K562 (cell line): ENCODE measurements around the gene COL23A1. TPM values are rescaled to one million over a fixed set of nuclear protein-coding genes. Genes with fewer than 3 reads are reported as not detected.

Experiments used
- ATAC-seq: fragments of 200-7000 bp; cut with Tn5 transposase; 3 replicates; pipeline ENCODE4 v1.9.1; 2020; ENCODE audit warnings: moderate library complexity
- BruUV-seq: library from RNA; stranded (reverse); fragments of 400-500 nt; replicated peaks from 2 replicates; lab custom pipeline; 2021; lab: Mats Ljungman, UMichigan
- CTCF ChIA-PET: fragments of 300-600 bp; formaldehyde crosslinking; extraction: SDS; loops from one replicate; lab custom pipeline; 2021; ENCODE audit warnings: low intra/inter-chr PET ratio; lab: Yijun Ruan, JAX
- POLR2A ChIA-PET: fragments of 300-600, 350-650 bp; sonication (Branson Sonifier 250); formaldehyde crosslinking; extraction: SDS; loops from one replicate; lab custom pipeline; 2021; ENCODE audit warnings: antibody characterized with exemption, inconsistent platforms; lab: Yijun Ruan, JAX
- DNase-seq, 4 experiments: peaks; one replicate each; pipeline versions ENCODE4 v3.0.0 to v3.0.0-alpha.2; 2011 to 2018; ENCODE audit warnings: low spot score in 3 of 4, mixed read lengths in 3 of 4; ENCODE audit errors: extremely low read depth in 1 of 4
- FAIRE-seq: peaks from 2 replicates; lab custom pipeline; 2011; peaks lifted over from hg19 to GRCh38; lab: Jason Lieb, UNC
- H2AFZ ChIP-seq: 2 replicates; pipeline ENCODE4 v1.6.0; 2011; ENCODE audit warnings: low read depth, low read length, control low read depth, inconsistent platforms
- H3K27ac ChIP-seq: fragments of 200-600 bp; 3 replicates; pipeline ENCODE4 v1.8.0; 2011; ENCODE audit warnings: low read depth, mild to moderate bottlenecking, control low read depth, inconsistent platforms, low read length, moderate library complexity, mixed read lengths; ENCODE audit errors: extremely low read depth
- H3K27me3 ChIP-seq, 2 experiments: fragments of 300-600 bp in 1 of 2; 2 replicates in 1 of 2; 3 replicates in 1 of 2; pipeline versions ENCODE4 v1.6.0 to v1.8.0; 2011; ENCODE audit warnings: inconsistent platforms in 2 of 2, low read length in 2 of 2, mild to moderate bottlenecking in 1 of 2, mixed read lengths in 1 of 2, moderate library complexity in 1 of 2; ENCODE audit not compliant: control insufficient read depth in 2 of 2, insufficient read depth in 2 of 2
- H3K36me3 ChIP-seq: fragments of 300-600 bp; 3 replicates; pipeline ENCODE4 v1.8.0; 2011; ENCODE audit warnings: mild to moderate bottlenecking, low read length, inconsistent platforms; ENCODE audit not compliant: control insufficient read depth, insufficient read depth
- H3K4me1 ChIP-seq, 2 experiments: fragments of 200-600 bp in 1 of 2; replicated peaks in 1 of 2; 2 replicates in 1 of 2; 3 replicates in 1 of 2; pipeline versions ENCODE4 v1.5.1 to v1.8.0; 2011; ENCODE audit warnings: inconsistent platforms in 2 of 2, low read length in 2 of 2, mild to moderate bottlenecking in 1 of 2, mixed read lengths in 1 of 2, moderate library complexity in 1 of 2; ENCODE audit not compliant: control insufficient read depth in 2 of 2, insufficient read depth in 2 of 2
- H3K4me2 ChIP-seq: 2 replicates; pipeline ENCODE4 v1.6.1; 2011; ENCODE audit warnings: low read length, control low read depth, inconsistent platforms, mixed read lengths; ENCODE audit not compliant: insufficient read depth
- H3K4me3 ChIP-seq: fragments of 200-600 bp; sonication (generic), shearing (Covaris generic); 2 replicates; pipeline ENCODE4 v1.5.1; 2016; ENCODE audit warnings: control low read depth, inconsistent platforms
- H3K79me2 ChIP-seq: fragments of 200-600 bp; 3 replicates; pipeline ENCODE4 v1.8.0; 2011; ENCODE audit warnings: low read length, inconsistent platforms; ENCODE audit not compliant: control insufficient read depth, insufficient read depth
- H3K9ac ChIP-seq, 2 experiments: 2 replicates each; pipeline versions ENCODE4 v1.6.0 to v1.6.1; 2011; ENCODE audit warnings: low read depth in 2 of 2, low read length in 2 of 2, control low read depth in 1 of 2, inconsistent platforms in 1 of 2, mild to moderate bottlenecking in 1 of 2, mixed read lengths in 1 of 2; ENCODE audit not compliant: insufficient read depth in 1 of 2
- H3K9me1 ChIP-seq: one replicate; pipeline ENCODE4 v1.6.0; 2011; ENCODE audit warnings: inconsistent platforms, mild to moderate bottlenecking, low read length, moderate library complexity; ENCODE audit not compliant: control insufficient read depth, insufficient read depth
- H3K9me3 ChIP-seq: replicated peaks from 2 replicates; pipeline ENCODE4 v1.5.1; 2011; ENCODE audit warnings: low read depth, low read length, inconsistent platforms; ENCODE audit not compliant: control insufficient read depth, insufficient read depth
- H4K20me1 ChIP-seq: replicated peaks from 2 replicates; pipeline ENCODE4 v1.6.1; 2011; ENCODE audit warnings: low read length, inconsistent platforms, mixed read lengths; ENCODE audit not compliant: control insufficient read depth, insufficient read depth
- BRD4 ChIP-seq: fragments of 200-600 bp; sonication (generic); IDR thresholded peaks from 2 replicates; pipeline ENCODE4 v1.6.1; 2017; ENCODE audit warnings: inconsistent platforms
- FOS ChIP-seq: IDR thresholded peaks from 3 replicates; pipeline ENCODE4 v1.6.1; 2011; ENCODE audit not compliant: insufficient read length; ENCODE audit errors: extremely low read depth
- GABPB2 ChIP-seq: fragments of 250-450 bp; sonication (Bioruptor Pico); conservative IDR thresholded peaks from 2 replicates; pipeline ENCODE4 v1.5.1; 2021; ENCODE audit warnings: mild to moderate bottlenecking
- HNRNPL ChIP-seq: fragments of 200-400 bp; formaldehyde crosslinking; IDR thresholded peaks from 2 replicates; pipeline ENCODE4 v1.6.1; 2017; ENCODE audit warnings: low read depth, mild to moderate bottlenecking, low read length
- ILK ChIP-seq: fragments of 450-650 bp; IDR thresholded peaks from 2 replicates; pipeline ENCODE4 v1.6.1; 2016; ENCODE audit warnings: missing genetic modification characterization, low read depth, mild to moderate bottlenecking, missing compliant biosample characterization, moderate library complexity, borderline replicate concordance
- SMAD4 ChIP-seq: fragments of 250-450 bp; sonication (Bioruptor Pico); conservative IDR thresholded peaks from 2 replicates; pipeline ENCODE4 v1.8.0; 2021; ENCODE audit warnings: inconsistent platforms, mild to moderate bottlenecking, moderate library complexity
- STAG1 ChIP-seq: sonication (generic); formaldehyde crosslinking; IDR thresholded peaks from 2 replicates; pipeline ENCODE4 v1.5.0; 2020; ENCODE audit warnings: missing genetic modification reagents, borderline replicate concordance
- ZBTB49 ChIP-seq: sonication (generic); formaldehyde crosslinking; IDR thresholded peaks from 2 replicates; pipeline ENCODE4 v1.8.0; 2022; ENCODE audit warnings: missing genetic modification reagents, mild to moderate bottlenecking, borderline replicate concordance
- WGBS: fragments of 100-300 bp; shearing (Covaris generic); methylation state at CpG from one replicate; pipeline ENCODE4 v1.1.6; 2016; ENCODE audit warnings: low coverage, mixed read lengths; ENCODE audit not compliant: insufficient coverage; ENCODE audit errors: missing lambda C conversion rate; 5-methylcytosine and 5-hydroxymethylcytosine counted together
- in situ Hi-C: fragments of 300-500 bp; cut with MboI; formaldehyde crosslinking; loops from 4 replicates; pipeline ENCODE4 v1.15.0; 2018; ENCODE audit warnings: inconsistent platforms, mixed read lengths
- intact Hi-C: fragments of 100-400 bp; cut with micrococcal nuclease; formaldehyde crosslinking; loops from 2 replicates; pipeline ENCODE4 v1.14.2; 2022
- polyA plus RNA-seq, 8 experiments: library from polyadenylated mRNA; depleted of rRNA in 4 of 8; stranded (reverse) in 5 of 8; unstranded in 3 of 8; fragments of >200 nt; fragmentation: Nextera tagmentation in 2 of 8; fragmentation: Illumina TruSeq in 1 of 8; extraction: Ambion mirVana in 2 of 8; extraction: Trizol in 1 of 8; gene quantifications; 2 replicates each; pipeline versions ENCODE4 v1.2.1 to v1.2.3, GENCODE V29; 2011 to 2014; ENCODE audit warnings: inconsistent platforms in 1 of 8, missing spikeins in 1 of 8
- total RNA-seq, 7 experiments: library from RNA; depleted of rRNA in 6 of 7; stranded (reverse); fragments of >200 nt in 6 of 7; fragmentation: Illumina TruSeq in 2 of 7; extraction: Trizol in 2 of 7; gene quantifications; 2 replicates each; pipeline versions ENCODE4 v1.2.1 to v1.2.3, GENCODE V29; 2011 to 2021; ENCODE audit warnings: low replicate concordance in 1 of 7
- TF ChIP-seq, protein P1 (sequence below): fragments of 450-650 bp; formaldehyde crosslinking; IDR thresholded peaks from 2 replicates; pipeline ENCODE4 v1.4.0; 2020; ENCODE audit warnings: mild to moderate bottlenecking, moderate library complexity
- TF ChIP-seq, protein P2 (sequence below): sonication (generic); formaldehyde crosslinking; IDR thresholded peaks from 2 replicates; pipeline ENCODE4 v1.8.1; 2022; ENCODE audit warnings: missing genetic modification reagents

Gene COL23A1
- total and polyA plus RNA-seq, 9 of the 15 experiments (the other 6 are each of a cell fraction or from before 2014, with no cell fraction given): 0.09 TPM; not detected in 8

GRCh38 chr5:178259623-178260536, 330.3 kb downstream of the COL23A1 start:
- FAIRE-seq: no peak
- H4K20me1 ChIP-seq: no peaks in the 10 kb centered on the region
- no peak overlapping the region for H3K4me3 ChIP-seq
- H3K9me3 ChIP-seq: no peaks in the 10 kb centered on the region
- WGBS: 8% methylated on average over 21 of the region's 21 CpGs
- peaks cover under 1 to 42% of the 10 kb centered on the region in 2 experiments; a peak in 3 of 5 replicates for H3K27me3 ChIP-seq
- no peaks in the 10 kb centered on the region for H3K79me2 ChIP-seq
- ATAC-seq: no peak
- H2AFZ ChIP-seq: no peak overlapping the region
- BruUV-seq: no TSS peak
- H3K36me3 ChIP-seq: no peaks in the 10 kb centered on the region
- in situ Hi-C loops: no loop called here
- DNase-seq: no peak
- intact Hi-C loops: no loop called here
- H3K4me1 ChIP-seq: peaks cover 0 to 19% of the 10 kb centered on the region in 2 experiments; a peak in 2 of 5 replicates
- ChIA-PET POLR2A (interaction anchor here (0.6 to 0.8 kb wide), 3 partner anchors 8 to 1004 kb away, joined by 3 read pairs; no protein-coding TSS in a partner anchor), CTCF (no interaction called here)
- H3K9me1 ChIP-seq: no peaks in the 10 kb centered on the region
- 0 out of 4 replicates have a peak overlapping the region, but pooled peaks of 1 of the 2 experiments have one; percentile 17 for H3K9ac ChIP-seq
- H3K27ac ChIP-seq: no peak overlapping the region
- H3K4me2 ChIP-seq: no peak overlapping the region
- no peak for TF ChIP-seq ILK
- TF ChIP-seq BRD4: no peak
- TF ChIP-seq, protein P1, sequence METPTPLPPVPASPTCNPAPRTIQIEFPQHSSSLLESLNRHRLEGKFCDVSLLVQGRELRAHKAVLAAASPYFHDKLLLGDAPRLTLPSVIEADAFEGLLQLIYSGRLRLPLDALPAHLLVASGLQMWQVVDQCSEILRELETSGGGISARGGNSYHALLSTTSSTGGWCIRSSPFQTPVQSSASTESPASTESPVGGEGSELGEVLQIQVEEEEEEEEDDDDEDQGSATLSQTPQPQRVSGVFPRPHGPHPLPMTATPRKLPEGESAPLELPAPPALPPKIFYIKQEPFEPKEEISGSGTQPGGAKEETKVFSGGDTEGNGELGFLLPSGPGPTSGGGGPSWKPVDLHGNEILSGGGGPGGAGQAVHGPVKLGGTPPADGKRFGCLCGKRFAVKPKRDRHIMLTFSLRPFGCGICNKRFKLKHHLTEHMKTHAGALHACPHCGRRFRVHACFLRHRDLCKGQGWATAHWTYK: no peak
- TF ChIP-seq HNRNPL: no peak
- no peak for TF ChIP-seq ZBTB49
- TF ChIP-seq STAG1 (CRISPR knock-in tag): no peak
- TF ChIP-seq, protein P2, sequence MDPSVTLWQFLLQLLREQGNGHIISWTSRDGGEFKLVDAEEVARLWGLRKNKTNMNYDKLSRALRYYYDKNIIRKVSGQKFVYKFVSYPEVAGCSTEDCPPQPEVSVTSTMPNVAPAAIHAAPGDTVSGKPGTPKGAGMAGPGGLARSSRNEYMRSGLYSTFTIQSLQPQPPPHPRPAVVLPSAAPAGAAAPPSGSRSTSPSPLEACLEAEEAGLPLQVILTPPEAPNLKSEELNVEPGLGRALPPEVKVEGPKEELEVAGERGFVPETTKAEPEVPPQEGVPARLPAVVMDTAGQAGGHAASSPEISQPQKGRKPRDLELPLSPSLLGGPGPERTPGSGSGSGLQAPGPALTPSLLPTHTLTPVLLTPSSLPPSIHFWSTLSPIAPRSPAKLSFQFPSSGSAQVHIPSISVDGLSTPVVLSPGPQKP (CRISPR knock-in tag): no peak
- no peak for TF ChIP-seq SMAD4 (CRISPR knock-in tag)
- TF ChIP-seq FOS: no peak
- no peak for TF ChIP-seq GABPB2 (CRISPR knock-in tag)
